ENCODE data around the gene TCAIM.

- TF ChIP-seq CTCF (IDR thresholded peaks at IDR 0.05): no peak
- no peak for TF ChIP-seq POLR2A (IDR thresholded peaks at IDR 0.05)
Observed at GRCh38 chr3:44318891-44319311, 19.7 kb upstream of the TCAIM start.

All from testis (tissue), 2 donors.